Measurements from ENCODE around the gene ADAR. TPM values are rescaled to one million over a fixed set of nuclear protein-coding genes. Genes with fewer than 3 reads are reported as not detected.
A peak's percentile ranks its signal among the peaks of the same experiment; 100 is the strongest.

The ADAR gene
- total RNA-seq, 2 experiments from 2014 or later = 261 to 267 TPM

GRCh38 chr1:154598871-154599635 lies 8.9 kb downstream of the ADAR start:
- ATAC-seq = no peak
- no peak for DNase-seq
- Mint-ChIP-seq H3K9me3 (no peaks in the 10 kb centered on the region), H3K4me3 (no peak overlapping the region), H3K36me3 (ENCODE audit: low read depth) (peaks cover 69% of the 10 kb centered on the region), H3K27ac (peak overlapping the region; percentile 76), H3K4me1 (ENCODE audit: low read depth) (peaks cover 46% of the 10 kb centered on the region), H3K27me3 (no peaks in the 10 kb centered on the region)
- no peak for TF ChIP-seq CTCF (IDR thresholded peaks at IDR 0.05)
- intact Hi-C loops (cut with micrococcal nuclease) = no loop called here
- CTCF ChIA-PET = interaction anchor here (0.9 to 2.6 kb wide), 5 partner anchors 8 to 415 kb away, joined by 3 to 12 read pairs (median 3); no protein-coding TSS in a partner anchor
- POLR2A ChIA-PET = interaction anchor here (1.5 to 1.7 kb wide), 3 partner anchors 10 to 20 kb away, joined by 3 to 6 read pairs (median 4); partner anchors contain the start of gene ADAR

- ATAC-seq (no peak), DNase-seq (no peak)
- Mint-ChIP-seq H3K27ac (no peak overlapping the region), H3K9me3 (no peaks in the 10 kb centered on the region), H3K36me3 (ENCODE audit: low read depth) (peaks cover 62% of the 10 kb centered on the region), H3K4me3 (no peak overlapping the region), H3K4me1 (ENCODE audit: low read depth) (peaks cover 16% of the 10 kb centered on the region), H3K27me3 (no peaks in the 10 kb centered on the region)
- intact Hi-C loops (cut with micrococcal nuclease) = no loop called here
- ChIA-PET CTCF (interaction anchor here (1.5 to 1.7 kb wide), 2 partner anchors 9 to 36 kb away, joined by 6 to 7 read pairs; no protein-coding TSS in a partner anchor), POLR2A (interaction anchor here (0.9 to 1.7 kb wide), 4 partner anchors 9 to 17 kb away, joined by 3 to 5 read pairs (median 3); no protein-coding TSS in a partner anchor)
- no peak for TF ChIP-seq CTCF (IDR thresholded peaks at IDR 0.05)
Measured at GRCh38 chr1:154595621-154596020, 12.4 kb downstream of the ADAR start.

- ChIA-PET POLR2A (interaction anchor here (0.9 to 1.7 kb wide), 6 partner anchors 10 to 17 kb away, joined by 3 to 5 read pairs (median 3); no protein-coding TSS in a partner anchor), CTCF (interaction anchor here (0.7 to 1.5 kb wide), 4 partner anchors 9 to 578 kb away, joined by 3 to 6 read pairs (median 3); partner anchors contain the start of gene KRTCAP2)
- H3K9me3 Mint-ChIP-seq = no peaks in the 10 kb centered on the region
- H3K4me1 Mint-ChIP-seq (ENCODE audit: low read depth) = peaks cover 10% of the 10 kb centered on the region
- H3K36me3 Mint-ChIP-seq (ENCODE audit: low read depth) = peaks cover 61% of the 10 kb centered on the region
- no peak overlapping the region for H3K4me3 Mint-ChIP-seq
- DNase-seq (no peak), ATAC-seq (no peak)
- intact Hi-C loops (cut with micrococcal nuclease) = no loop called here
- no peaks in the 10 kb centered on the region for H3K27me3 Mint-ChIP-seq
- no peak overlapping the region for H3K27ac Mint-ChIP-seq
- no peak for TF ChIP-seq CTCF (IDR thresholded peaks at IDR 0.05)
Measured at GRCh38 chr1:154594811-154595210, 13.2 kb downstream of the ADAR start.

GRCh38 chr1:154593390-154593789 lies 14.6 kb downstream of the ADAR start:
- ATAC-seq = no peak
- ChIA-PET POLR2A (interaction anchor here (0.9 to 1.4 kb wide), 4 partner anchors 11 to 17 kb away, joined by 3 read pairs; no protein-coding TSS in a partner anchor), CTCF (interaction anchor here (1.9 kb wide), 1 partner anchor 34 kb away, joined by 5 read pairs; no protein-coding TSS in a partner anchor)

More at GRCh38 chr1:154593390-154593789, 14.6 kb downstream of the ADAR start:
- H3K4me3 Mint-ChIP-seq = no peak overlapping the region
- H3K27me3 Mint-ChIP-seq = no peaks in the 10 kb centered on the region
- H3K27ac Mint-ChIP-seq = peak overlapping the region; percentile 59
- no peak for DNase-seq
- no peaks in the 10 kb centered on the region for H3K9me3 Mint-ChIP-seq
- TF ChIP-seq CTCF (IDR thresholded peaks at IDR 0.05) = no peak
- peaks cover 67% of the 10 kb centered on the region for H3K36me3 Mint-ChIP-seq (ENCODE audit: low read depth)
- intact Hi-C loops (cut with micrococcal nuclease) = no loop called here
- peaks cover 2% of the 10 kb centered on the region for H3K4me1 Mint-ChIP-seq (ENCODE audit: low read depth)
